Mucosa of stomach (tissue), 1 donor: ENCODE data around the gene ZFAND6.
"Not testable (repeated sequence)": the region's sequence is repeated elsewhere in the genome, so short reads cannot be mapped to it uniquely, and the experiment has no call there.

Source experiments
- H3K27me3 ChIP-seq: one replicate; pipeline ENCODE4 v1.7.0; 2013; ENCODE audit warnings: mild to moderate bottlenecking, low read length; ENCODE audit not compliant: control insufficient read depth, insufficient read depth
- H3K36me3 ChIP-seq: one replicate; pipeline ENCODE4 v1.7.0; 2013; ENCODE audit warnings: low read length; ENCODE audit not compliant: control insufficient read depth, insufficient read depth
- H3K4me1 ChIP-seq: one replicate; pipeline ENCODE4 v1.7.0; 2013; ENCODE audit warnings: mild to moderate bottlenecking, low read length; ENCODE audit not compliant: control insufficient read depth, insufficient read depth
- H3K4me3 ChIP-seq: one replicate; pipeline ENCODE4 v1.7.0; 2013; ENCODE audit warnings: low read length
- H3K9ac ChIP-seq: one replicate; pipeline ENCODE4 v1.7.0; 2013; ENCODE audit warnings: mild to moderate bottlenecking, low read length, moderate library complexity
- H3K9me3 ChIP-seq: one replicate; pipeline ENCODE4 v1.7.0; 2013; ENCODE audit warnings: mild to moderate bottlenecking, low read length, moderate library complexity; ENCODE audit not compliant: control insufficient read depth
- donor health status: Pancreatic carcinoma.

ZFAND6 gene

GRCh38 chr15:80153900-80154299, 94.4 kb downstream of the ZFAND6 start:
- peaks cover 20% of the 10 kb centered on the region for H3K4me1 ChIP-seq
- H3K9me3 ChIP-seq, result no peaks in the 10 kb centered on the region
- H3K9ac ChIP-seq, result no peak overlapping the region
- H3K36me3 ChIP-seq, result no peaks in the 10 kb centered on the region
- H3K4me3 ChIP-seq, result no peak overlapping the region
- H3K27me3 ChIP-seq, result no peaks in the 10 kb centered on the region

GRCh38 chr15:80154336-80154735, 94.9 kb downstream of the ZFAND6 start:
- Histone ChIP-seq H3K36me3 (no peaks in the 10 kb centered on the region), H3K4me1 (peaks cover 20% of the 10 kb centered on the region), H3K4me3 (no peak overlapping the region)

GRCh38 chr15:80155001-80155377, 95.5 kb downstream of the ZFAND6 start:
- H3K4me1 ChIP-seq, result peaks cover 20% of the 10 kb centered on the region
- no peaks in the 10 kb centered on the region for H3K9me3 ChIP-seq
- H3K9ac ChIP-seq, result no peak overlapping the region
- H3K4me3 ChIP-seq, result no peak overlapping the region
- no peaks in the 10 kb centered on the region for H3K36me3 ChIP-seq
- no peaks in the 10 kb centered on the region for H3K27me3 ChIP-seq

More at GRCh38 chr15:80154336-80154735, 94.9 kb downstream of the ZFAND6 start:
- Histone ChIP-seq H3K9ac (no peak overlapping the region), H3K9me3 (no peaks in the 10 kb centered on the region), H3K27me3 (no peaks in the 10 kb centered on the region)

GRCh38 chr15:80155378-80156175, 96.1 kb downstream of the ZFAND6 start:
- H3K9ac ChIP-seq, H3K9me3 ChIP-seq, H3K27me3 ChIP-seq, H3K36me3 ChIP-seq, H3K4me3 ChIP-seq: not testable (repeated sequence)
- peaks cover 26% of the 10 kb centered on the region for H3K4me1 ChIP-seq

- Histone ChIP-seq H3K4me1 (peaks cover 31% of the 10 kb centered on the region), H3K4me3 (no peak overlapping the region), H3K27me3 (no peaks in the 10 kb centered on the region), H3K9ac (no peak overlapping the region), H3K9me3 (no peaks in the 10 kb centered on the region), H3K36me3 (no peaks in the 10 kb centered on the region)
Measured at GRCh38 chr15:80156176-80156720, 96.8 kb downstream of the ZFAND6 start.

- peaks cover 37% of the 10 kb centered on the region for H3K4me1 ChIP-seq
- H3K9ac ChIP-seq, result no peak overlapping the region
- no peak overlapping the region for H3K4me3 ChIP-seq
- no peaks in the 10 kb centered on the region for H3K36me3 ChIP-seq
- no peaks in the 10 kb centered on the region for H3K9me3 ChIP-seq
- H3K27me3 ChIP-seq, result no peaks in the 10 kb centered on the region
Measured at GRCh38 chr15:80157215-80157614, 97.7 kb downstream of the ZFAND6 start.

GRCh38 chr15:80159301-80159700, 99.8 kb downstream of the ZFAND6 start:
- peaks cover 27% of the 10 kb centered on the region for H3K4me1 ChIP-seq
- no peaks in the 10 kb centered on the region for H3K9me3 ChIP-seq
- H3K36me3 ChIP-seq, result no peaks in the 10 kb centered on the region
- H3K9ac ChIP-seq, result no peak overlapping the region
- H3K27me3 ChIP-seq, result no peaks in the 10 kb centered on the region
- H3K4me3 ChIP-seq, result no peak overlapping the region

- no peak overlapping the region for H3K9ac ChIP-seq
- H3K9me3 ChIP-seq, result no peaks in the 10 kb centered on the region
- H3K36me3 ChIP-seq, result no peaks in the 10 kb centered on the region
- H3K4me3 ChIP-seq, result no peak overlapping the region
- no peaks in the 10 kb centered on the region for H3K27me3 ChIP-seq
- H3K4me1 ChIP-seq, result peaks cover 22% of the 10 kb centered on the region
Measured at GRCh38 chr15:80159811-80160569, 100.5 kb downstream of the ZFAND6 start.

- H3K4me3 ChIP-seq, result no peak overlapping the region
- no peak overlapping the region for H3K9ac ChIP-seq
- no peaks in the 10 kb centered on the region for H3K36me3 ChIP-seq
- peaks cover 17% of the 10 kb centered on the region for H3K4me1 ChIP-seq
- H3K27me3 ChIP-seq, result no peaks in the 10 kb centered on the region
- H3K9me3 ChIP-seq, result no peaks in the 10 kb centered on the region
Measured at GRCh38 chr15:80160570-80161156, 101.2 kb downstream of the ZFAND6 start.

GRCh38 chr15:80161468-80162016, 102.1 kb downstream of the ZFAND6 start:
- Histone ChIP-seq H3K36me3 (no peaks in the 10 kb centered on the region), H3K4me1 (peaks cover 17% of the 10 kb centered on the region), H3K27me3 (no peaks in the 10 kb centered on the region), H3K9ac (no peak overlapping the region), H3K9me3 (no peaks in the 10 kb centered on the region), H3K4me3 (no peak overlapping the region)

- Histone ChIP-seq H3K9ac (no peak overlapping the region), H3K27me3 (no peaks in the 10 kb centered on the region), H3K9me3 (no peaks in the 10 kb centered on the region), H3K4me1 (peaks cover 17% of the 10 kb centered on the region), H3K36me3 (no peaks in the 10 kb centered on the region), H3K4me3 (no peak overlapping the region)
Measured at GRCh38 chr15:80162059-80162554, 102.6 kb downstream of the ZFAND6 start.
